Transverse colon (tissue), 4 donors: Measurements from ENCODE around the gene GEN1. TPM values are rescaled to one million over a fixed set of nuclear protein-coding genes. Genes with fewer than 3 reads are reported as not detected.

Experiments used
- DNase-seq: peaks from one replicate; pipeline ENCODE4 v3.0.0-alpha.2; 2019
- H3K27ac ChIP-seq, 4 donors: fragments of 200-600 bp; sonication (generic); 2 replicates each; pipeline ENCODE4 v1.5.1; 2016 to 2018; ENCODE audit warnings: inconsistent platforms in 4 of 4
- H3K27me3 ChIP-seq: fragments of 200-600 bp; sonication (generic); 2 replicates; pipeline ENCODE4 v1.5.1; 2017; ENCODE audit warnings: inconsistent platforms
- H3K36me3 ChIP-seq, 4 donors: fragments of 200-600 bp; sonication (generic); 2 replicates each; pipeline ENCODE4 v1.5.1; 2017 to 2019; ENCODE audit warnings: inconsistent platforms in 4 of 4
- H3K4me1 ChIP-seq, 4 donors: fragments of 200-600 bp; sonication (generic); 2 replicates each; pipeline ENCODE4 v1.5.1; 2017 to 2020; ENCODE audit warnings: inconsistent platforms in 4 of 4
- H3K4me3 ChIP-seq, 4 donors: fragments of 200-600 bp; sonication (generic); 1 replicate in 1 of 4; 2 replicates in 3 of 4; pipeline versions ENCODE4 v1.5.1 to v1.6.1; 2017 to 2019; ENCODE audit warnings: inconsistent platforms in 4 of 4
- H3K9me3 ChIP-seq, 2 donors: fragments of 200-600 bp; sonication (generic); 2 replicates each; pipeline ENCODE4 v1.5.1; 2017 to 2019; ENCODE audit warnings: inconsistent platforms in 2 of 2
- EP300 ChIP-seq: sonication (generic); formaldehyde crosslinking; IDR thresholded peaks from one replicate; pipeline ENCODE4 v1.6.1; 2017; ENCODE audit warnings: antibody characterized with exemption, low read depth
- POLR2A ChIP-seq: fragments of 450-650 bp; IDR thresholded peaks from one replicate; pipeline ENCODE4 v1.6.1; 2016; ENCODE audit warnings: antibody characterized with exemption, mild to moderate bottlenecking, moderate library complexity
- POLR2AphosphoS5 ChIP-seq, 3 donors: sonication (generic); formaldehyde crosslinking; IDR thresholded peaks; one replicate each; pipeline ENCODE4 v1.6.1; 2016; ENCODE audit warnings: antibody characterized with exemption in 3 of 3
- WGBS, 2 donors: methylation state at CpG; one replicate each; pipeline ENCODE4 v1.1.5; 2018; ENCODE audit warnings: low coverage in 1 of 2; 5-methylcytosine and 5-hydroxymethylcytosine counted together
- in situ Hi-C, 4 donors: fragments of 200-750 bp; cut with MboI; loops; one replicate each; pipeline versions ENCODE4 v1.15.0 to v1.15.1; 2017; ENCODE audit warnings: low sequenced_read_pairs in 3 of 4, low pct_ligation_motif_present in 1 of 4, low pct_unique_long_range_greater_than_20kb in 1 of 4
- intact Hi-C: fragments of 100-400 bp; cut with DNase I; formaldehyde crosslinking; loops from one replicate; pipeline ENCODE4 v1.15.1; 2023; ENCODE audit warnings: low total_unique reads
- total RNA-seq, 4 donors: library from RNA; depleted of rRNA; stranded (reverse); fragments of >200 nt; gene quantifications; one replicate each; pipeline ENCODE4 v1.1.0, GENCODE V29; 2016
- TF ChIP-seq, protein P1 (sequence below), 5 experiments: fragments of 200-600 bp in 3 of 5; fragments of 450-650 bp in 2 of 5; sonication (generic) in 3 of 5; IDR thresholded peaks; 1 replicate in 2 of 5; 2 replicates in 3 of 5; pipeline ENCODE4 v1.5.1; 2016 to 2017; ENCODE audit warnings: antibody characterized with exemption in 5 of 5, inconsistent platforms in 3 of 5, mild to moderate bottlenecking in 2 of 5, moderate library complexity in 1 of 5

Gene GEN1
- total RNA-seq, 4 donors from 2014 or later = 36.4 to 110 (median 63.7) TPM

DNA sequence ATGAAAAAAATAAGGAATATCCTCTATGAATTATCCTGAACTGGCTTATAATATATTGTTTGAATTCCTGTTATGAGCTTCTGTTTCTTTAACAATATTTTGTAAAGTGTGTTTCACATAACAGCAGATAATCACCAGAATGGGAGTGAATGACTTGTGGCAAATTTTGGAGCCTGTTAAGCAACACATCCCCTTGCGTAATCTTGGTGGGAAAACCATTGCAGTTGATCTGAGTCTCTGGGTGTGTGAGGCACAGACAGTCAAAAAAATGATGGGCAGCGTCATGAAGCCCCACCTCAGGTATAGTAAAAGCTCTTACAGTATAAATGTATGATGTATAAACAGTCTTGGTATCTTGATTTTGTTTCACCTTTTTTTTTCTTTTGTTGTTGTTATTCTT is 5.9 kb downstream of the GEN1 start:
- Histone ChIP-seq H3K9me3 (no peaks in the 10 kb centered on the region), H3K36me3 (peaks cover 0 to 5% (median 0%) of the 10 kb centered on the region in 4 donors), H3K27ac (no peak overlapping the region), H3K4me1 (peaks cover under 1 to 30% (median 8%) of the 10 kb centered on the region in 4 donors), H3K4me3 (no peak overlapping the region), H3K27me3 (no peaks in the 10 kb centered on the region)
- intact Hi-C loops (loop anchor here (10.0 kb wide), 1 partner anchor 1595 kb away; the partner anchor contains the start of gene OSR1), in situ Hi-C loops (no loop called here)
- no peak for DNase-seq
- WGBS, 2 donors = 86 to 87% methylated on average over 2 of the region's 2 CpGs
- no peak for TF ChIP-seq EP300
- no peak for TF ChIP-seq POLR2AphosphoS5 (IDR thresholded peaks at IDR 0.05)
- TF ChIP-seq, protein P1, sequence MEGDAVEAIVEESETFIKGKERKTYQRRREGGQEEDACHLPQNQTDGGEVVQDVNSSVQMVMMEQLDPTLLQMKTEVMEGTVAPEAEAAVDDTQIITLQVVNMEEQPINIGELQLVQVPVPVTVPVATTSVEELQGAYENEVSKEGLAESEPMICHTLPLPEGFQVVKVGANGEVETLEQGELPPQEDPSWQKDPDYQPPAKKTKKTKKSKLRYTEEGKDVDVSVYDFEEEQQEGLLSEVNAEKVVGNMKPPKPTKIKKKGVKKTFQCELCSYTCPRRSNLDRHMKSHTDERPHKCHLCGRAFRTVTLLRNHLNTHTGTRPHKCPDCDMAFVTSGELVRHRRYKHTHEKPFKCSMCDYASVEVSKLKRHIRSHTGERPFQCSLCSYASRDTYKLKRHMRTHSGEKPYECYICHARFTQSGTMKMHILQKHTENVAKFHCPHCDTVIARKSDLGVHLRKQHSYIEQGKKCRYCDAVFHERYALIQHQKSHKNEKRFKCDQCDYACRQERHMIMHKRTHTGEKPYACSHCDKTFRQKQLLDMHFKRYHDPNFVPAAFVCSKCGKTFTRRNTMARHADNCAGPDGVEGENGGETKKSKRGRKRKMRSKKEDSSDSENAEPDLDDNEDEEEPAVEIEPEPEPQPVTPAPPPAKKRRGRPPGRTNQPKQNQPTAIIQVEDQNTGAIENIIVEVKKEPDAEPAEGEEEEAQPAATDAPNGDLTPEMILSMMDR (IDR thresholded peaks at IDR 0.05) = no peak
- no peak for TF ChIP-seq POLR2A

DNA sequence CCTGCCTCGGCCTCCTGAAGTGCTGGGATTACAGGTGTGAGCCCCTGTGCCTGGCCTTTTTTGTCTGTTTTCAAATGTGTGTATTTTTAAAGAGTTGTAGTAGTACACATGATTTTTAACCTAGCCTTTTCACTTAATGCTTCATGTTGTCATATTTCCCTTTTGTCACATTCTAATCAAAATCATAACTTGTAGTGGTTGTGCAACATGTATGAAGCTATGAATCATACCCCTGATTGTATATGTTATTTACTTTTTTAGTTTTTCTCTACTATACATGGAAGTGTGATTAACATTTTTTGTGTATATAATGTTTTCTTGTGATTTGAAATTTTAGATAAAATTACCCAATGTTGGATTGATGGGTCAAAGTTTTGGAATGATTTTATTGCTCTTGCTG is 8.5 kb downstream of the GEN1 start:
- intact Hi-C loops (loop anchor here (10.0 kb wide), 1 partner anchor 1592 kb away; the partner anchor contains the start of gene OSR1), in situ Hi-C loops (no loop called here)
- no peak for DNase-seq
- H3K4me3 ChIP-seq = no peak overlapping the region
- H3K27ac ChIP-seq = no peak overlapping the region
- TF ChIP-seq EP300 = no peak
- no peak for TF ChIP-seq POLR2AphosphoS5 (IDR thresholded peaks at IDR 0.05)
- TF ChIP-seq, protein P1 (IDR thresholded peaks at IDR 0.05) = no peak
- TF ChIP-seq POLR2A = no peak
- H3K27me3 ChIP-seq = no peaks in the 10 kb centered on the region
- WGBS, 2 donors = 100% methylated on average over 1 of the region's 1 CpG
- H3K9me3 ChIP-seq = no peaks in the 10 kb centered on the region
- peaks cover 0 to 10% (median 2%) of the 10 kb centered on the region in 4 donors for H3K36me3 ChIP-seq
- peaks cover 0 to 5% (median 0%) of the 10 kb centered on the region in 4 donors for H3K4me1 ChIP-seq

DNA sequence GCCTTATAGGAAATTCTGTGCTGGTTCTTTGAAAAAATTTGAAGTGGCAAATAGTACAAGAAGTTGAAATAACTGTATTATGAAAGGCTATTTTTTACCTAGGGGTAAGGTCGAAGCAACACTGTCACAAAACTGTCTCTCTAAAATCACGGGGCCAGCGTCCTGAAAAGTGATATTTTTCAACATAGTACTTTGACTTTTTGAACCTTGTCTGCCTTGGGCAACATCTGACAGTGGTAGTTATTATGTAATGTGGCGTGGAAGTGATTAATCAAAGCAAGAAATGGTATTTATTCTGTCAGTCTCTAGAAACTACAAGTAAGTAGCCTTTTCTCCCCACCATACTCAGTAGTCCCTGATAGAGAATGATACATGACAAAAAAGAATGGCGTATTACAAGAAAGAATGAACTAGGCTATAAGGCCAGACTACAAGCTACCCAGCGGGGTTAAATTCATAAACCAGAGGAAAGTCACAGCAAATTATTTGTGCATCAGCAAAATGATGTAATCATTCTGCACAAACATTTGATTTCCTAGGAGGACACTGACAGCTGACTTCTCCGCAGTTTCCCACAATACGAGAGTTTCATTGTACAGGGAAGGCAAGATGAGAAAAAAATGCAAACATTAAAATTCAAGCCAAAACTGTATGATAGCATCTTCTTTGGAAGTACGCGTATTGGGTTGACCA is 9.8 kb downstream of the GEN1 start:
- TF ChIP-seq EP300 = no peak
- TF ChIP-seq POLR2A = no peak
- no peak for TF ChIP-seq POLR2AphosphoS5 (IDR thresholded peaks at IDR 0.05)
- TF ChIP-seq, protein P1 (IDR thresholded peaks at IDR 0.05) = no peak
- no peak for DNase-seq
- Histone ChIP-seq H3K4me3 (no peak overlapping the region), H3K4me1 (no peaks in the 10 kb centered on the region), H3K36me3 (peaks cover 0 to 10% (median 2%) of the 10 kb centered on the region in 4 donors), H3K9me3 (no peaks in the 10 kb centered on the region), H3K27ac (no peak overlapping the region), H3K27me3 (no peaks in the 10 kb centered on the region)
- in situ Hi-C loops = no loop called here
- intact Hi-C loops = loop anchor here (10.0 kb wide), 1 partner anchor 1591 kb away; the partner anchor contains the start of gene OSR1
- 94 to 95% methylated on average over 10 of the region's 10 CpGs for WGBS, 2 donors

DNA sequence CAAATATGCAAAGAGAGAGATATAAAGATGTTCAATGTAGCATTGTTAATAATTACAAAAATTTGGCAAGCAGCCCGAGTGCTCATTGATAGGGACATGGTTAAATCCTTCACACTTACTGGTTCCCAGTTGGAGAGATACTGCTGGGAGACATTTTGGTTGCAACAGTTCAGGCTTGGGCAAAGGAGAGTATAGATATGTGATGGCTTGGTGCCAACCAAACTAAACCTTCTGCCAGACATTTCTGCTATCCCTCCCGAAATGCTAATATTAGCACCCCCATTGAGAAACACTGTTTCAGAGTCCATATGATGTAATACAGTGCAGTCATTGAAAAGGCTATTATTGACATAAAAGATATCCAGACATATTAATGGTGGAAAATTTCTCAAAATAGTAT is 11.5 kb downstream of the GEN1 start:
- in situ Hi-C loops = no loop called here
- Histone ChIP-seq H3K9me3 (no peaks in the 10 kb centered on the region), H3K36me3 (peaks cover 0 to 10% (median 2%) of the 10 kb centered on the region in 4 donors), H3K27me3 (no peaks in the 10 kb centered on the region), H3K27ac (no peak overlapping the region), H3K4me3 (no peak overlapping the region), H3K4me1 (no peaks in the 10 kb centered on the region)
- intact Hi-C loops = loop anchor here (10.0 kb wide), 1 partner anchor 1589 kb away; the partner anchor contains the start of gene OSR1
- TF ChIP-seq POLR2AphosphoS5 (IDR thresholded peaks at IDR 0.05) (no peak), POLR2A (no peak)
- no peak for DNase-seq
- 93 to 100% methylated on average over 2 of the region's 2 CpGs for WGBS, 2 donors
